Posterior vena cava (tissue), 2 donors: ENCODE data around the gene GNAO1. TPM values are rescaled to one million over a fixed set of nuclear protein-coding genes. Genes with fewer than 3 reads are reported as not detected.
"Not testable (repeated sequence)": the region's sequence is repeated elsewhere in the genome, so short reads cannot be mapped to it uniquely, and the experiment has no call there.

Experiments
- DNase-seq: peaks from one replicate; pipeline ENCODE4 v3.0.0-alpha.2; 2020; ENCODE audit warnings: low spot score
- intact Hi-C, 2 donors: fragments of 100-400 bp; cut with DNase I; formaldehyde crosslinking; loops; one replicate each; pipeline versions ENCODE4 v1.14.1 to v1.14.2; 2022 to 2023
- microRNA-seq, 2 donors: library from miRNA; unstranded; fragments of <30 nt; microRNA quantifications; one replicate each; pipeline ENCODE4 v1.2.0, GENCODE V29; 2020 to 2021; ENCODE audit warnings: borderline microRNAs expressed in 2 of 2
- total RNA-seq, 2 donors: library from RNA; stranded (reverse); fragmentation: NEBNext Ultra II Directional; extraction: Animal tissue kit (Norgen Biotek cat#: 25700); gene quantifications; one replicate each; pipeline ENCODE4 v1.2.1, GENCODE V29; 2021
- donor health status: DM: yes; HTN: yes; CAD: no.
- donor health status: DM: yes; HTN: yes; CAD: no.

Gene GNAO1
- total RNA-seq, 2 donors from 2014 or later = 21.4 to 39.1 TPM

DNA sequence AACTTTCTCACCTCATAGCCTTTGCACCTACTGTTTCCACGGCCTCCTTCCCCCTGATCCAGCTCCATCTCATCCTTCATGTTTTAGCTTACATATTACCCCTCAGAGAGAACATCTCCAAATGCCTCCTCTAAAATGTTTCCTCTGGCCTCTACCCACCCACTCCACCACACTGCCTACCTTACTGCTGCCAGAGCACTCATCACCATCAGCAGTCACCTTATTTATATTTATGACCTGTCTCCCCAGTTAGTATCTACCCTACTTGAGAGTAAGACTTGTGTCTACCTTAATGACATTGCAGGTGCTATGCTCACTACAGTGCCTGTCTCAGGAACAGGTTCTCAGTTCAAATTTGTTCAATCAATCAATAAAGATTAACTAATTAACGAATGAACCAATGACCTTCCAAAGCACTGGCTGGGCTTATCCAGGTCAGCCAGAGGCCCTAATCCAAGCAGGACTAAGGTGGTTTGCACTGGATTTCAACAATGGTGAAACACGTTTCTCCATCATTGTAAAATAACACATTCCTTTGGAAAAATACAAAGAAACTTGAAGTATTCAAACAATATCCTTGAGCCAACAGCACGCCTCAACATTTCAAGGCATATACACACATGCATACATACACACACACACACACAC lies 192.9 kb downstream of the GNAO1 start:
- DNase-seq = no peak
- intact Hi-C loops = loop anchor here in 1 of 2 donors (5.0 kb wide), 1 partner anchor 1898 kb away; no protein-coding TSS in a partner anchor

DNA sequence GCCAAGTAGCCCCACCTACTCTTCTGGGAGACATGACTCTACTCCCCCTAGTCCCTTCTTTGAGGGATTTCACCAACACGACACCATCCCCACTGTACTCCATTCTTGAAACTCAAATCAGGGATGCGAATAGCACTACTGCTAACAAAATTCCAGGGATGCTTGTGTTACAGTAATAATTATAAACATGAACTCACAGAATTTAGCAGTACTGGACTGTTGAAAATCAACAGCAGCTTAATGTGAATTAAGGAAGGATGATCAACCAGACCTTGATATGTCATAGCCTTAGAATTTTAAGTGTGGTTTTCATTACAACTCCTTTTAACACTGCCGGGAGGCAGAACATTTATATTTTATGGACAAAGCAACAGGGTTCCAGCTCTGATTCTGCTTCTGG lies 196.1 kb downstream of the GNAO1 start:
- intact Hi-C loops = no loop called here
- DNase-seq = no peak

DNA sequence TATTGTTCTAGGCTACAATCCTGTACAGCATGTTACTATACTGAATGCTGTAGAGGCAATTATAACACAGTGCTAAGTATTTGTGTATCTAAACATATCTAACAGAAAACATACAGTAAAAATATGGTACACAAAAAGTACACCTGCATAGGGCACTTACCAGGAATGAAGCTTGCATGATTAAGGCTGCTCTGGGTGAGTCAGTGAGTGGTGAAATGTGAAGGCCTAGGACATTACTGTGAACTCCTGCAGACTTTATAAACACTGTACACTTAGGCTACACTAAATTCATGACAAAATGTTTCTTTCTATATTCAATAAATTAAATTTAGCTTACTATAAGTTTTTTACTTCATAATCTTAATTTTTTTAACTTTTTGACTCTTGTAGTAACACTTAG lies 196.9 kb downstream of the GNAO1 start:
- DNase-seq = no peak
- intact Hi-C loops = no loop called here

DNA sequence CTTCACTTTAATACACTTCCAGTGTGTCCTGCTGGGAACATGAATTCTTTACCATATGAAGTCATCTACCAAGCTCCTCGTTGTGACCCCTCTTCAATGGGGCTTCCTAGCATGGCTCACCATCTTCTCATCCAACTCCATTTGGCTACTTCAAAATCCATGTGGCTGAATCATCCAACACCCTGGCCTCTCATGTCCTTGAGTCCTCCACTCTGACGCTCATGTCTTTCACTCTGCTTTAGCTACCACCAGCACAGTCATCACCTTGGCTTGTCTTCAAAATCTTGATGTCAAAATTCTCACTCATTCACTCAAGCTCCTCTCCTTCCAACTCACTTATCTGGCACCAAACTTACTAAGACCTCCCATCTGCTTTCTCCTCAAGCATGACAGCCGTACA lies 198.3 kb downstream of the GNAO1 start:
- intact Hi-C loops = no loop called here
- DNase-seq = no peak

DNA sequence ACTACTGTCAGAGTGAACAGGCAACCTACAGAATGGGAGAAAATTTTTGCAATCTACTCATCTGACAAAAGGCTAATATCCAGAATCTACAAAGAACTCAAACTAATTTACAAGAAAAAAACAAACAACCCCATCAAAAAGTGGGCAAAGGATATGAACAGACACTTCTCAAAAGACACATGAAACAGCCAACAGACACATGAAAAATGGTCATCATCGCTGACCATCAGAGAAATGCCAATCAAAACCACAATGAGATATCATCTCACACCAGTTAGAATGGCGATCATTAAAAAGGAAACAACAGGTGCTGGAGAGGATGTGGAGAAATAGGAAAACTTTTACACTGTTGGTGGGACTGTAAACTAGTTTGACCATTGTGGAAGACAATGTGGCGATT lies 205.4 kb downstream of the GNAO1 start:
- DNase-seq, intact Hi-C loops: not testable (repeated sequence)

DNA sequence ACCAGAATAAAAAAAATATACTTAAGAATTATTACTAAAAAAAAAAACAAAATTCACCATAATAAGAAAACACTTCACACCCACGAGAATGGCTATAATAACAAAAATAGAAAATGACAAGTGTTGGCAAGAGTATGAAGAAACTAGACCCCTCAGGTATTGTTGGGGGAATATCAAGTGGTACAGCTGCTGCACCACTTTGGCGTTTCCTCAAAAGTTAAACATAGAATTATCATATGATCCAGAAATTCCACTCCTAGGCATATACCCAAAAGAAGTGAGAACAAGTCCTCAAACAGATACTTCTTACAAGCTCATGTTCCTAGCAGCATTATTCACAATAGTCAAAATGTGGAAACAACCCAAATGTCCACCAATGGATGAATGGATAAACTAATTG lies 207.8 kb downstream of the GNAO1 start:
- intact Hi-C loops = no loop called here
- DNase-seq = no peak

DNA sequence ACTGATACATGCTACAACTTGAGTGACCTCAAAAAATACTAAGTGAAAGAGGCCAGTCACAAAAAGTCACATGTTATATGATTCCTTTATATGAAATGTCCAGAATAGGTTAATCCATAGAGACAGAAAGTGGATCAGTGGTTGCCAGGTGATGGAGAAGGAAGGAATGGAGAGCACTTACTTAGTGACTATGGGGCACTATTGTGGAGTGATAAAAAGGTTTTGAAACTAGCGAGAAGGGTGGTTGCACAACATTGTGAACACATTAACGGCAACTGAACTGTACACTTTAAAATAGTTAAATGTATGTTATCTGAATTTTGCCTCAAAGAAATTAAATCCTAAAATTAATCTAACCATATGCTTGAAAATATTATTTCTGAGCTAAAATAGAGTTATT lies 208.2 kb downstream of the GNAO1 start:
- no peak for DNase-seq
- intact Hi-C loops = no loop called here

DNA sequence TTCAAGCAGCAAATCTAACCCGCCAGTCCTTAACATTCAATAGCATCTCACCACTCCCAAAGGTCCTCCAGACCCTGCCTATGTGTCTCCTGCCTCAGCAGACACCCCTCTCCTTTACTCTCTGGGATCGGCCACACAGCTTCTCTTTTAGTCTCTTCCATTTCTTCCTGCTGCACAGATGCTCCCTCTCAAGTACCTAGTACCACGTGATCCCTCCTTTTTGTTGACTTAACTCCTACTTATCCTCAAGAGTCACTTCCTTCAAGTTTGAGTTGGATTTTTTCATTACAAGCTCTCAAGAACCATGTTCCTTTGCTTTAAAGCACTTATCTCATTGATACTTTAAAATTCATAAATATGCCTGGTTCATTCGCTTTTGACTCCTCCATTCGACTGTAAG lies 209.2 kb downstream of the GNAO1 start:
- DNase-seq = no peak
- intact Hi-C loops = no loop called here

DNA sequence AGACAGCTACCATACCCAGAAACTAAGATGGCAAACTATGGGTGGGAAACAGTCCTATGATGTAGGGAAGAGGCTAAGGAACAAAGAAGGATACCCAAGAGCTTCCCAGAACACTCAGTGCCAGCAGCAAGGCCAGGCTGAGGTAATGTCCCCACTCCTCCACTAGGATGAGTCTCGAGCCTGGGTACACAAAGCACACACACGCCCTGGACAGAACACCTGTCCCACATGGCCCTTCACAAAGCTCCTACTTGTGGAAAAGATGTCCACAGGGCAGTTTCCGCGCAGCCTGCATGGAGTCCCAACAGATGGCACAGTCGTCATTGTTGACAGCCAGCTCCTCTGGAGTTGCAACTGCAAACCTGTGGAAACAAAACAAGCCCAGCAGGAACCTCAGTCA lies 210.2 kb downstream of the GNAO1 start:
- intact Hi-C loops = no loop called here

DNA sequence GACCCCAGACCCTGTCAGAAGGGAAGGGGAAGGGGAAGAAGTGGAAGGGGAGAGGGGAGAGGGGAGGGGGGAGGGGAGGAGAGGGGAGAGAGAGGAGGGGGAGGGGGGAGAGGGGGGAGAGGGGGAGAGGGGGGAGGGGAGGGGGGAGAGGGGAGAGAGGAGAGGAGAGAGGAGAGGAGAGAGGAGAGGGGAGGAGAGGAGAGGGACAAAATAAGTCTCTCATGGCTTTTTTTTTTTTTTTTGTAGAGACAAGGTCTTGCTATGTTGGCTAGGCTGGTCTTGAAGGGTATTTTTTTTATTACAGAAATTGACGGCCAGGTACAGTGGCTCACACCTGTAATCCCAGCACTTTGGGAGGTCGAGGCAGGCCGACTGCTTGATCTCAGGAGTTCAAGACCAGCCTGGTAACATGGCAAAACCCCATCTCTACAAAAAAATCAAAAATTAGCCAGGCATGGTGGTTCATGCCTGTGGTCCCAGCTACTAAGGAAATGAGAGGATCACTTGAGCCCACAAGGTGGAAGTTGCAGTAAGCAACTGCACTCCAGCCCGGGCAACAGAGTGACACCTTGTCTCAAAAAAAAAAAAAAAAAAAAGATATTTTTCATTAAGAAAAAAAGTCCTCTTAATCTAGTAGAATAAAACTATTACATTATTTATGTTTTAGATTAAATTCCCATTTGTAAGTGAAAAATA lies 214.8 kb downstream of the GNAO1 start:
- intact Hi-C loops = no loop called here

More for the DNA sequence above, 210.2 kb downstream of the GNAO1 start:
- DNase-seq = no peak

More for the DNA sequence above, 214.8 kb downstream of the GNAO1 start:
- no peak for DNase-seq

Small RNAs within 50 kb of the gene (microRNA-seq; reads per million reads assigned to microRNA genes)
- gene MIR3935 = 0 reads per million in 2 donors

Other genes with a start within 250 kb of the GNAO1 start
- 100 to 1,000 TPM; 102 to 116 TPM for gene AMFR, start 234.1 kb downstream of the GNAO1 start, total RNA-seq